HG03060 (cell line): Measurements from ENCODE around the gene CDC25B.

Experiments
- ATAC-seq: cut with Tn5 transposase; IDR thresholded peaks from one replicate; pipeline ENCODE4 v1.9.1; 2021; ENCODE audit warnings: low read depth, moderate number of reproducible peaks; ENCODE audit not compliant: unreplicated experiment

CDC25B gene

GRCh38 chr20:3795511-3796468 is at the start of gene CDC25B:
CDC25B (plus strand) TSS chr20:3796310; CDS start chr20:3796532, 222 bp downstream.
- peak; percentile 42 for ATAC-seq

DNA sequence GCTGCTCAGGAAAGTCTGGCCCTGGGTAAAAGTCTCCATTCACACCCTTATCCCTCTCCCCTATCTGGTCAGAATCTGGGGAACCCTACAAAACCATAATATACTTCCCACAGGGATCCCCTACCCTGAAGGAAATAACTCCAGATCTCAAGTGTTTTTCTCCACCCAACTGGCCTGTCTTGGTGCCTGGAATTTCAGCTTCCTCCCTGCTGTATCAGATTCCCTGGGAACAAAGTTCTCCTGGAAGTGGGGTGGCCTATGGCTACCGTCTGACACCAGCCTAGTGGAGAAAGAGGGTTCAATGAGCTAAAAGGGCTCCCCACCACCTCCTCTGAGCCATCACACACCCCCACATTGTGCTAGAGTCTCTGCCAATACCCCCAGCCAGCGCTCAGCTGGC is 48.6 kb upstream of the CDC25B start:
- ATAC-seq, result no peak

DNA sequence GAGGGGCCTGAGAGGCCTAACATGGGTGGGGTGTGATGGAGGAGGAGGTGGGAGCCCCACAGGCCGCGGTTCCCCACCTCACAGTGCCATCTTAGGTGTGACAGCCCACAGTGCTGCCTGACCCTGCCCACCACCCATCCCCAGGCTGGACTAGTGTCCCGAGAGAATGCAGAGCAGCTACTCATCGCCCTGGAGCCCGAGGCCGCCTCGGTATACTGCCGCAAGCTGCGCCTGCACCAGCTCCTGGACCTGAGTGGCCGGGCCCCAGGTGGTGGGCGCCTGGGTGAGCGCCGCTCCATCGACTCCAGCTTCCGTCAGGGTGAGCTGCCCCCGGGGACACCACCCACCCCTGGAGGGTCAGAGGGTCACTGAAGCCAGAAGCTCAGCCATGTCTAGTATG is 48.0 kb upstream of the CDC25B start:
- no peak for ATAC-seq

DNA sequence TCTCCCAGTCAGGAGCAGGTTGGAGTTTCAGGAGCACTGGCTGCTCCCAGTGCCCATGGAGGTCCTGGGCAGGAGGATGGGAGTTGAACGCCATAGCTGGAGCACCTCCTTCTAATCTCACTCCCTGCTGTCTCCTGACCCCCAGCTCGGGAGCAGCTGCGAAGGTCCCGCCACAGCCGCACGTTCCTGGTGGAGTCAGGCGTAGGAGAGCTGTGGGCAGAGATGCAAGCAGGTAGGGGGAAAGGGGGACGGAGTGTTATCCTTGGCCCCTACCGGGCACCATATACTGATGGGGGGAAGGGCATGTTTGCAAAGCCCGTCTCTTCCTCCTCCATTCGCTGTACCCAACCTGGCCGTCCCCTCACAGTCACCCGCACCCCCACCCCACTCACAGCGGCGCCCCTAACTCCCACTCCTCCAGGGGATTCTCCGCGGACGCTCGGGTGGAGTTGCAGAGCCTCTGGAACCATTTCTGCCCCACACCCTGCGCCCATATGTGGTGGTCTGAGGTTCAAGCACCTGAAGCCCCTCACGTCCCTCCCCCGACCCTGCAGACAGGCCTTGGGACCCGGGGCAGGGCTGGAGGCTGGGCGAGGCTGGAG is 46.9 kb upstream of the CDC25B start:
- ATAC-seq, result no peak

GRCh38 chr20:3749689-3750531 is 46.2 kb upstream of the CDC25B start:
- no peak for ATAC-seq

GRCh38 chr20:3751305-3751674 is 44.8 kb upstream of the CDC25B start:
- ATAC-seq, result no peak

DNA sequence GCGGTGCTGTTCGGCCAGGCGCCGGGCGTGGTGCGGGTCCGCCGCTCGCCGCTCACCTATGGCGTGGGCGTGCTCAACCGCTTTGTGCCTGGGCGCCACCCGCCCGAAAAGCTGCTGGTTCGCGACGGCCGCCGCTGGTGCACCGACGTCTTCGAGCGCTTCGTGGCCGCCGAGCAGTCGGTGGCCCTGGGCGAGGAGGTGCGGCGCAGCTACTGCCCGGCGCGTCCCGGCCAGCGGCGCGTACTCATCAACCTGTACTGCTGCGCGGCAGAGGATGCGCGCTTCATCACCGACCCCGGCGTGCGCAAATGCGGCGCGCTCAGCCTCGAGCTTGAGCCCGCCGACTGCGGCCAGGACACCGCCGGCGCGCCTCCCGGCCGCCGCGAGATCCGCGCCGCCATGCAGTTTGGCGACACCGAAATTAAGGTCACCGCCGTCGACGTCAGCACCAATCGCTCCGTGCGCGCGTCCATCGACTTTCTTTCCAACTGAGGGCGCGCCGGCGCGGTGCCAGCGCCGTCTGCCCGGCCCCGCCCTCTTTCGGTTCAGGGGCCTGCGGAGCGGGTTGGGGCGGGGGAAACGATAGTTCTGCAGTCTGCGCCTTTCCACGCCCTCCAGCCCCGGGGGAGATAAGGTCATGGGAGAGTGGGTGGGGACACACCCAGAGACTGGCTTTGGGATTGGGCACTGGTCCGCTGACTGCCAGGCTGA is 44.3 kb upstream of the CDC25B start:
- ATAC-seq, result no peak

DNA sequence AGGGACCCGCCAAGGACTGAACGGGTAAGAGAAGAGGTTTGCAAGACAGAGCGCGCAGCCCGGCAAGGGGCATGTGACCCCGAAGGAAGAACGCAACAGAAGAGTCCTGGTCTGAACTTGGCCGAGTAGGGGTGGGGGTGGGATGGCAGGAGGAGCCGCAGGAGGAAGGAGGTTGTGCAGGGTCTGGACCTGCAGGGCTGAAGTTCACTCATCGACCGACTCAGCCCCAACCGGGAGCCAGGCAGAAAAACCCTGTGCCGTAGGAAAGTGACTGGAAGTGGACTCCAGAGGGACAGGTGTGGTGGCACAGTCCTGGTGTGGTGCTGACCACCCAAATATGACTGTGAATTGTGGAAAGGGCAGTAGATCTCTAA is 43.7 kb upstream of the CDC25B start:
- ATAC-seq, result no peak

- no peak for ATAC-seq
Observed at GRCh38 chr20:3753098-3753497, 43.0 kb upstream of the CDC25B start.

DNA sequence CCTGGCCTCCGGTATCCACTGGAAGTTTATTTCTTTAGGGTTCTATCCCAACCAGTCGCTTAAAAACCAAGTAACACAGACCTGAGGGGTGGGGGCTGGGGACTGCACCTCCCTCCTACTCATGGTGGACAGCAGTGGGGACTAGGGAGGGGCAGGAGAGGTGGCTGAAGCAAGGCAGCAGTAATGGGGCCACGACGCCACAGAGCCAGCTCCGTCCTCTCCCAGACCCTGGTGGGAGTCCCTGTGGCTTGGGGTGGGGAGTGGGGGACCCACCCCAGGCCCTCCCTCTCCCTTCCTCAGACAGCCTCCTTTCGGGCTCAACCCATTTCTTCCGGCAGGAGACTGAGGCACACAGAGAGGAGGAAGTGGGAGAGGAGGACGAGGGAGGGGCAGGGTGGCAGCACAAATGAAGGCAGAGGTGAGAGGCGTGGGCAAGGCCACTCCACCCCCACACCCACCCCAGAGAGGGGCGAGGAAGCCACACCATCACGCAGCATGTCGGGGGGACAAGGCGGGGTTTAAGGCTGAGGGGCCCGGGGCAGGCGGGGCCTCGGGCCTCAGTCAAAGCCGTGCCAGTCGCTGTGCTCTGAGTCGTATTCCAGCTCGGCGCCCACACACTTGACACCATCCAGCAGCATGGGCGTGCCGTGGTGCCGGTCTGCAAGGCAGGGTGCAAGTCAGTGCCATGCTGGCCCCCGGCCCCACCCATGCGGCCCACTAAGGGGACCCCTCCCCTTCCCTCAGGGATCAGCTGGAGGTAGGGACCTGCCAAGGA is 42.4 kb upstream of the CDC25B start:
- ATAC-seq, result no peak

DNA sequence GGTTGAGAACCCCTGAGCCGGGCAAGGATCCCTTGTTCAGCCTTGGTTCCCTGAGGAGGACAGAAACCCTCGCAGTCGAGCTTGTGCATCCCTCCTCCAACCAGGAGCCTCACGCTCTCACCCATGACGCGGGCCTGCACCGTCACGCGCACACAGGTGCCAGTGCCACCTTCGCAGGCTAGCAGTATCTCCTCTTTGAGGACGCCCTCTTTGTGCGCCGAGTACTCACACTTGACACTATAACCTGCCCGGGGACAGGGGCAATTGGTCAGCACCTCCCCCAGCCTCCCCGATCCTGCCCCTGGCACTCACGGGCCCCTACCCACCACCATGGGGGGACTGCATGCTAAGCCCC is 41.9 kb upstream of the CDC25B start:
- ATAC-seq, result no peak

GRCh38 chr20:3755269-3755668 is 40.8 kb upstream of the CDC25B start:
- no peak for ATAC-seq

DNA sequence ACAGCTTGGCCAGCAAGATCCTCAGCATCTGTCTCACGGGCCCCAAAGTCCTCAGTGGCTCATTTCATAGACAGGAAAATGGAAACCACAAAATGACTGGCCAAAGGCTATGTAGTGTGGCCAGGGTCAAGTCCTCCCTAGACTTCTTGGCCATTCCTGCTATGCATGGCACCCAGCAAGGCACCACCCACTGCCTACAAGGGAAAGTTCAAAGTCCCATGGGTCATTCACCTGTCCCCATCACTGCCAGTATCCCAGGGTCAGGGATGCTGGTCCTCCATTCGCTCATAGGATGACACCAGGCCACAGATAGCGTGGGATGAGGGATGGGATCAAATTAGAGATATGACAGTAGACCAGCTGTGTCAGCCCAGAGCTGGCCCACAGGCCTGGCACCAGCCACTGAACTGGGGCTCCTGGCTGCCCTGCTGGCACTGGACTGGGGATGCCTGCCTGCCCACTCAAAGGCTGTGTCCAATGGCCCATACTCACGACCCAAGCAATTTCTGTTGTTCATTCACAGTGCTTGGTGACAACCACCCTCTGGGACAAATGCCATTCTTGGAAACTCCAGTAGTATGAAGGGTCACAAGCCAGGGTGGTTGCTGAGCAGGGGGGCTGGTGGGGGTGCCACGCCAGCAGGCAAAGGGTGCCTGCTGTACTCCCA is 40.2 kb upstream of the CDC25B start:
- no peak for ATAC-seq

- no peak for ATAC-seq
Observed at GRCh38 chr20:3757268-3757667, 38.8 kb upstream of the CDC25B start.

DNA sequence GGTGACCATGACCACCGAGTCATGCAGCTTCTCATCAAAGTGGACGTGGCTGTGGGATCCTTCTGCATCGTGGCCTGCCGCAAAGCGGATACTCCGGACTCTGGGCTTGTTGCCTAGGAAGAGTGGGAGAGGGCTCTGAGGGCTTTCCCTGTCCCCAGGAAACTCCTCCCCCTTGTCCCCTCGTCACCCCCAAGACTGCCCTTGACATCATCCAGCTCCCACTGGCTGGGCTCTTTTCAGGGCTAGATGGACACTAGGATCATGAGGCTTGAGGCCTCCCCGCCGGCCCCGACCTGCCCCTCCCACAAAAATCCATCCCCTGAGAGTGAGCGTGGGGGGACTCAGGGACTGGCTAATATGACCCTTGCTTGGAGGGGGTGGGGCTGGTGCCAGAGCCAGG is 37.5 kb upstream of the CDC25B start:
- no peak for ATAC-seq

- no peak for ATAC-seq
Observed at GRCh38 chr20:3759316-3759823, 36.7 kb upstream of the CDC25B start.

DNA sequence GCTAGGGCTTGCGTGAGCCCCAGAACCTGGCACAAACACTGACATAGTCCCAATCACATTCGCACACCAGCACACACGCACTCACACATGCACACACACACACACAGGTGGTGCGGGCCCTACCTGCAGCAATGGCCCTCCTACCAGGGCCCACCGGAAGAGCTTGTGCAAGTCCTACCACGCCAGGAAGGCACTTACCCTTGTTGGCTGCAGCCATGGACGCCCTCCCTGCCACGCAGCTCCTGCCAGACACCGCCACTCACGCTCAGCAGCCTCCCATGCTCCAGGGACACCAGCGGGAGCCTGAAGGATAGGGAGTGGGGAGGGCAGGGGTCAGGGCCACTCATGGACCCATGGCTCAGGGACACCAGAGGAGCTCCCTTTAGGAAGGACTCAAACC is 36.2 kb upstream of the CDC25B start:
- ATAC-seq, result no peak

- no peak for ATAC-seq
Observed at GRCh38 chr20:3760655-3761348, 35.3 kb upstream of the CDC25B start.
